HuH-7 (cell line): ENCODE results near the gene ACD.

Source experiments
- DNase-seq: peaks from one replicate; pipeline ENCODE4 v3.0.0; 2011; ENCODE audit warnings: low spot score

The ACD gene

GRCh38 chr16:67647681-67648080 is 12.4 kb downstream of the ACD start:
- no peak for DNase-seq

- DNase-seq, result no peak
Measured at GRCh38 chr16:67647111-67647651, 12.9 kb downstream of the ACD start.

GRCh38 chr16:67645397-67646121 is 14.5 kb downstream of the ACD start:
- peak; percentile 17 for DNase-seq

- no peak for DNase-seq
Measured at GRCh38 chr16:67644038-67644437, 16.0 kb downstream of the ACD start.

- DNase-seq, result peak; percentile 12
Measured at GRCh38 chr16:67641779-67642708, 18.0 kb downstream of the ACD start.

- no peak for DNase-seq
Measured at GRCh38 chr16:67637625-67638024, 22.4 kb downstream of the ACD start.

GRCh38 chr16:67636713-67637112 is 23.3 kb downstream of the ACD start:
- DNase-seq, result no peak

GRCh38 chr16:67632415-67633172 is 27.5 kb downstream of the ACD start:
- DNase-seq, result no peak

GRCh38 chr16:67628216-67628615 is 31.8 kb downstream of the ACD start:
- no peak for DNase-seq

- peak; percentile 19 for DNase-seq
Measured at GRCh38 chr16:67613808-67614207, 46.3 kb downstream of the ACD start.

GRCh38 chr16:67608364-67608763 is 51.7 kb downstream of the ACD start:
- no peak for DNase-seq
